H9 (cell line): ENCODE data around the gene NPIPA1. TPM values are rescaled to one million over a fixed set of nuclear protein-coding genes. Genes with fewer than 3 reads are reported as not detected.
"Not testable (repeated sequence)": the region's sequence is repeated elsewhere in the genome, so short reads cannot be mapped to it uniquely, and the experiment has no call there.

Experiments
- DNase-seq: peaks from one replicate; pipeline ENCODE4 v3.0.0-alpha.2; 2017
- H2AFZ ChIP-seq: one replicate; pipeline ENCODE4 v1.6.1; 2013; ENCODE audit warnings: mild to moderate bottlenecking, low read length, control low read depth, moderate library complexity
- H2AK5ac ChIP-seq: 2 replicates; pipeline ENCODE4 v1.6.1; 2013; ENCODE audit warnings: low read length, control low read depth, mixed read lengths; ENCODE audit not compliant: insufficient read length
- H2BK120ac ChIP-seq: one replicate; pipeline ENCODE4 v1.6.1; 2013; ENCODE audit warnings: low read depth, mild to moderate bottlenecking, low read length, control low read depth, inconsistent platforms; ENCODE audit not compliant: poor library complexity, severe bottlenecking
- H2BK12ac ChIP-seq: 2 replicates; pipeline ENCODE4 v1.6.1; 2013; ENCODE audit warnings: low read length, control low read depth, mixed read lengths, low read depth; ENCODE audit not compliant: insufficient read length
- H2BK15ac ChIP-seq: 2 replicates; pipeline ENCODE4 v1.6.1; 2013; ENCODE audit warnings: low read depth, low read length, control low read depth
- H2BK20ac ChIP-seq: one replicate; pipeline ENCODE4 v1.6.1; 2013; ENCODE audit warnings: low read depth, mild to moderate bottlenecking, low read length, control low read depth, inconsistent platforms; ENCODE audit not compliant: poor library complexity, severe bottlenecking
- H2BK5ac ChIP-seq: 2 replicates; pipeline ENCODE4 v1.6.1; 2013; ENCODE audit warnings: low read length, control low read depth, mixed read lengths; ENCODE audit not compliant: insufficient read length
- H3K14ac ChIP-seq: 2 replicates; pipeline ENCODE4 v1.6.1; 2013; ENCODE audit warnings: low read length, control low read depth; ENCODE audit not compliant: insufficient read depth
- H3K18ac ChIP-seq: 2 replicates; pipeline ENCODE4 v1.6.1; 2013; ENCODE audit warnings: low read depth, mild to moderate bottlenecking, mixed read lengths, low read length, control low read depth; ENCODE audit not compliant: insufficient read length
- H3K23ac ChIP-seq: 2 replicates; pipeline ENCODE4 v1.6.1; 2013; ENCODE audit warnings: low read length, control low read depth, mixed read lengths, low read depth; ENCODE audit not compliant: insufficient read length
- H3K23me2 ChIP-seq: 2 replicates; pipeline ENCODE4 v1.6.1; 2013; ENCODE audit warnings: low read depth, mild to moderate bottlenecking, mixed read lengths, low read length, control low read depth; ENCODE audit not compliant: insufficient read length, poor library complexity, severe bottlenecking
- H3K27ac ChIP-seq: 2 replicates; pipeline ENCODE4 v1.5.1; 2013; ENCODE audit warnings: low read length, control low read depth, mixed read lengths, low read depth; ENCODE audit not compliant: insufficient read length
- H3K27me3 ChIP-seq: 2 replicates; pipeline ENCODE4 v1.6.1; 2013; ENCODE audit warnings: low read length, control low read depth, inconsistent platforms; ENCODE audit not compliant: insufficient read depth
- H3K4ac ChIP-seq: 2 replicates; pipeline ENCODE4 v1.6.1; 2013; ENCODE audit warnings: low read depth, mild to moderate bottlenecking, control low read depth, inconsistent platforms, low read length, moderate library complexity
- H3K4me1 ChIP-seq: 2 replicates; pipeline ENCODE4 v1.6.1; 2013; ENCODE audit warnings: low read length, control low read depth, inconsistent platforms; ENCODE audit not compliant: insufficient read depth
- H3K4me2 ChIP-seq: 2 replicates; pipeline ENCODE4 v1.6.1; 2013; ENCODE audit warnings: low read length, control low read depth, mixed read lengths; ENCODE audit not compliant: insufficient read length, insufficient read depth
- H3K56ac ChIP-seq: 2 replicates; pipeline ENCODE4 v1.6.1; 2013; ENCODE audit warnings: low read depth, mild to moderate bottlenecking, mixed read lengths, low read length, control low read depth; ENCODE audit not compliant: insufficient read length
- H3K79me1 ChIP-seq: 2 replicates; pipeline ENCODE4 v1.6.1; 2013; ENCODE audit warnings: low read depth, mild to moderate bottlenecking, moderate library complexity, low read length, control low read depth, inconsistent platforms; ENCODE audit not compliant: insufficient read depth, poor library complexity, severe bottlenecking
- H3K79me2 ChIP-seq: 2 replicates; pipeline ENCODE4 v1.6.1; 2013; ENCODE audit warnings: low read length, control low read depth, inconsistent platforms; ENCODE audit not compliant: insufficient read depth
- H3K9ac ChIP-seq: 2 replicates; pipeline ENCODE4 v1.6.1; 2013; ENCODE audit warnings: low read length, control low read depth, mixed read lengths; ENCODE audit not compliant: insufficient read length; ENCODE audit errors: extremely low read depth
- H3K9me3 ChIP-seq: one replicate; pipeline ENCODE4 v1.6.1; 2013; ENCODE audit warnings: low read depth, low read length, inconsistent platforms; ENCODE audit not compliant: control insufficient read depth
- H3T11ph ChIP-seq: one replicate; pipeline ENCODE4 v1.6.1; 2013; ENCODE audit warnings: mild to moderate bottlenecking, low read length, control low read depth, inconsistent platforms
- H4K20me1 ChIP-seq: one replicate; pipeline ENCODE4 v1.6.1; 2013; ENCODE audit not compliant: control insufficient read depth, insufficient read length, insufficient read depth
- H4K5ac ChIP-seq: 2 replicates; pipeline ENCODE4 v1.6.1; 2013; ENCODE audit warnings: low read depth, mild to moderate bottlenecking, mixed read lengths, low read length, control low read depth; ENCODE audit not compliant: insufficient read length
- H4K8ac ChIP-seq: replicated peaks from 2 replicates; pipeline ENCODE4 v1.6.1; 2013; ENCODE audit warnings: low read length, control low read depth, mixed read lengths, low read depth; ENCODE audit not compliant: insufficient read length
- H4K91ac ChIP-seq: 2 replicates; pipeline ENCODE4 v1.6.1; 2013; ENCODE audit warnings: low read depth, mild to moderate bottlenecking, moderate library complexity, mixed read lengths, low read length, control low read depth; ENCODE audit not compliant: insufficient read length
- H3K27ac Mint-ChIP-seq, 3 experiments: 2 replicates in 2 of 3; 3 replicates in 1 of 3; pipeline ENCODE4 v1.8.0; 2020 to 2021; ENCODE audit warnings: mixed read lengths in 3 of 3, mild to moderate bottlenecking in 1 of 3, moderate library complexity in 1 of 3
- H3K27me3 Mint-ChIP-seq: 2 replicates; pipeline ENCODE4 v1.8.0; 2021; ENCODE audit warnings: low read depth, mild to moderate bottlenecking, moderate library complexity, mixed read lengths
- H3K36me3 Mint-ChIP-seq, 3 experiments: 2 replicates in 2 of 3; 3 replicates in 1 of 3; pipeline ENCODE4 v1.8.0; 2020 to 2021; ENCODE audit warnings: low read depth in 3 of 3, mixed read lengths in 3 of 3; ENCODE audit not compliant: insufficient read depth in 1 of 3
- H3K4me1 Mint-ChIP-seq, 2 experiments: 2 replicates each; pipeline ENCODE4 v1.8.0; 2020; ENCODE audit warnings: mixed read lengths in 2 of 2
- H3K4me3 Mint-ChIP-seq, 2 experiments: 2 replicates in 1 of 2; 3 replicates in 1 of 2; pipeline ENCODE4 v1.8.0; 2020 to 2021; ENCODE audit warnings: mild to moderate bottlenecking in 2 of 2, mixed read lengths in 2 of 2, moderate library complexity in 1 of 2
- H3K9me3 Mint-ChIP-seq, 2 experiments: 2 replicates in 1 of 2; 3 replicates in 1 of 2; pipeline ENCODE4 v1.8.0; 2020; ENCODE audit warnings: mild to moderate bottlenecking in 2 of 2, mixed read lengths in 2 of 2, moderate library complexity in 1 of 2
- WGBS: extraction: QIAGEN DNeasy Blood & Tissue Kit; methylation state at CpG from one replicate; pipeline ENCODE4 v1.1.7; 2013; ENCODE audit warnings: missing lambda C conversion rate, low lambda C conversion rate, mixed read lengths; ENCODE audit not compliant: insufficient read length; ENCODE audit errors: extremely low coverage; 5-methylcytosine and 5-hydroxymethylcytosine counted together
- total RNA-seq: library from RNA; stranded (reverse); gene quantifications from 2 replicates; pipeline ENCODE4 v1.2.1, GENCODE V29; 2021

Gene NPIPA1
- total RNA-seq, 1 experiment from 2014 or later = 130 TPM

DNA sequence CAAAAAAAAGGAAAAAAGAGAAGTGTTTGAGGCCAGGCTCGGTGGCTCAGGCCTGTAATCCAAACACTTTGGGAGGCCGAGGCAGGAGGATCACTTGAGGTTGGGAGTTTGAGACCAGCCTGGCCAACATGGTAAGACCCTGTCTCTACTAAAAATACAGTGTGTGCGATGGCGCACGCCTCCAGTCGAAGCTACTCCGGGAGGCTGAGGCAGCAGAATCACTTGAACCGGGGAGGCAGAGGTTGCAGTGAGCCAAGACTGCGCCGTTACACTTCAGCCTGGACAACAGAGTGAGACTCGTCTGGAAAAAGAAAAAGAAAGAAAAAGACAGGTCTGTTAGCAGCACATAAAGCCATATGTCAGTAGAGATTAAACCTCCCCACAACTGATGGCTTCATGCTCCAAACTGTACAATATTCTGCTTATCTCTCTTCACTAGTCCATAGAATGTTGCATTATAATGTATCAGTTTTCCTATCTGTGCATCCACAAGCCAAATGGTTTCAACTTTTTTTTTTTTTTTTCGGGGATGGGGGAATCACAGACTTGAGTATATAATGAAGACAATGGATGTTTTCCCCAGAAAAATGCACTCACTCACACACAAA, 34.5 kb downstream of the NPIPA1 start:
- not testable (repeated sequence) for DNase-seq, H3K4ac ChIP-seq, H4K5ac ChIP-seq, H4K20me1 ChIP-seq, H2BK15ac ChIP-seq, H3K56ac ChIP-seq, H3K79me2 ChIP-seq, H2BK12ac ChIP-seq, H3K4me2 ChIP-seq, H2AFZ ChIP-seq, H3K9me3 ChIP-seq, H3K18ac ChIP-seq, H3K27me3 ChIP-seq, H3K14ac ChIP-seq, H3K4me3 Mint-ChIP-seq, H3K27ac ChIP-seq, H3T11ph ChIP-seq, H4K8ac ChIP-seq, H3K27me3 Mint-ChIP-seq, H2BK120ac ChIP-seq, H3K9me3 Mint-ChIP-seq, H2AK5ac ChIP-seq, H3K23ac ChIP-seq, H3K23me2 ChIP-seq, H3K36me3 Mint-ChIP-seq, H3K9ac ChIP-seq, H2BK5ac ChIP-seq, H2BK20ac ChIP-seq, H3K79me1 ChIP-seq, H3K4me1 ChIP-seq, H4K91ac ChIP-seq
- H3K4me1 Mint-ChIP-seq = peaks cover 11 to 12% of the 10 kb centered on the region in 2 experiments
- no CpG with 5 or more reads among the region's 12 CpGs for WGBS
- H3K27ac Mint-ChIP-seq = peak overlapping the region in 1 of 3 experiments; percentile 59; a peak in 1 of 7 replicates

DNA sequence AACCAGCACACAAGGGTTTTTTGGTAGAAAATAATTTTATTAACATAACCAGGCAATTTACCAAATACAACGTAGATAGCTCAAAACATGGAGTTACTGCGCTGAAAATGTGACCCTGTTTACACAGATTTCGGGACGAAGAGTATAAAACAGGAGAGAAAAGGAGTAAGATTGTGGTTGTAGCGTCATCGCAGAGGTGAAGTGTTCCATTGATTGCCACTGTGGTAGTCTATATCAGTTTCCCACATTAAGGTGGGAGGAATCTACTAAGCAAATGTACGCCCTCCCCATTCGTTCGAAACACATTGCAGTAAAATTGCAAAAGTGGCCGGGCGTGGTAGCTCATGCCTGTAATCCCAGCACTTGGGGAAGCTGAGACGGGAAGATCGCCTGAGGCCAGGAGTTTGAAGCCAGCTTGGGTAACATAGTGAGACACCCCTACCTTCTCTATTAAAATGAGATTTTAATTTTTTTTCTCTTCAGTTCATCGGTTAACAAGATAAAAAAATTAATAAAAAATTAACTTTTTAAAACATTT, 36.6 kb downstream of the NPIPA1 start:
- no CpG with 5 or more reads among the region's 14 CpGs for WGBS
- H2BK15ac ChIP-seq, H4K5ac ChIP-seq, H3K18ac ChIP-seq, H3K79me1 ChIP-seq, H3K4ac ChIP-seq, H4K20me1 ChIP-seq, H3T11ph ChIP-seq, H2AK5ac ChIP-seq, H3K27me3 ChIP-seq, H3K9me3 ChIP-seq, H2BK12ac ChIP-seq, H3K79me2 ChIP-seq, H2BK20ac ChIP-seq, H4K8ac ChIP-seq, H3K4me1 ChIP-seq, H2BK120ac ChIP-seq, H3K23ac ChIP-seq, H3K27ac ChIP-seq, H3K9me3 Mint-ChIP-seq, H4K91ac ChIP-seq, H3K56ac ChIP-seq, H2AFZ ChIP-seq, H2BK5ac ChIP-seq, H3K36me3 Mint-ChIP-seq, DNase-seq, H3K27ac Mint-ChIP-seq, H3K14ac ChIP-seq, H3K27me3 Mint-ChIP-seq, H3K9ac ChIP-seq, H3K23me2 ChIP-seq: not testable (repeated sequence)
- peak overlapping the region; percentile 63 to 93 for H3K4me3 Mint-ChIP-seq
- H3K4me1 Mint-ChIP-seq = peaks cover 17% of the 10 kb centered on the region in 2 experiments
- peak overlapping the region; percentile 89 for H3K4me2 ChIP-seq
